GM12878 (cell line): ENCODE data around the gene FANCC. TPM values are rescaled to one million over a fixed set of nuclear protein-coding genes. Genes with fewer than 3 reads are reported as not detected.

Experiments
- ETV6 ChIP-seq, 2 experiments: fragments of 450-650 bp in 1 of 2; IDR thresholded peaks in 1 of 2; conservative IDR thresholded peaks in 1 of 2; 2 replicates each; pipeline ENCODE4 v1.6.1; 2014; ENCODE audit warnings: antibody characterized with exemption in 1 of 2, borderline replicate concordance in 1 of 2, low read depth in 1 of 2, mild to moderate bottlenecking in 1 of 2, moderate library complexity in 1 of 2
- TCF12 ChIP-seq: IDR thresholded peaks from 2 replicates; pipeline ENCODE4 v1.6.1; 2011; ENCODE audit warnings: low read depth, mild to moderate bottlenecking, low read length
- polyA plus RNA-seq, 11 experiments: library from polyadenylated mRNA; depleted of rRNA in 4 of 11; unstranded in 6 of 11; stranded (reverse) in 5 of 11; fragments of >200 nt; fragmentation: Nextera tagmentation in 4 of 11; fragmentation: Illumina TruSeq in 1 of 11; extraction: Ambion mirVana in 4 of 11; extraction: Trizol in 1 of 11; gene quantifications; 1 replicate in 1 of 11; 2 replicates in 10 of 11; pipeline versions ENCODE4 v1.2.1 to v1.2.3, GENCODE V29; 2011 to 2016; ENCODE audit warnings: inconsistent platforms in 2 of 11, missing spikeins in 2 of 11, low read depth in 1 of 11
- total RNA-seq, 4 experiments: library from RNA; depleted of rRNA in 3 of 4; stranded (reverse); fragments of >200 nt in 3 of 4; fragmentation: Illumina TruSeq in 1 of 4; extraction: Trizol in 1 of 4; gene quantifications; 2 replicates each; pipeline versions ENCODE4 v1.2.1 to v1.2.3, GENCODE V29; 2013 to 2021
- TF ChIP-seq, protein P1 (sequence below): IDR thresholded peaks from 2 replicates; pipeline ENCODE4 v1.6.1; 2012; ENCODE audit warnings: improper control_type of control experiment, low read depth, low read length; ENCODE audit not compliant: insufficient replicate concordance
- TF ChIP-seq, protein P2 (sequence below): fragments of 450-650 bp; IDR thresholded peaks from 2 replicates; pipeline ENCODE4 v1.6.1; 2016; ENCODE audit warnings: mild to moderate bottlenecking, moderate library complexity, borderline replicate concordance

The FANCC gene
- total and polyA plus RNA-seq, 10 of the 15 experiments (the other 5 are each of a cell fraction or from before 2014, with no cell fraction given): 1.2 to 16.8 (median 10.5) TPM

DNA sequence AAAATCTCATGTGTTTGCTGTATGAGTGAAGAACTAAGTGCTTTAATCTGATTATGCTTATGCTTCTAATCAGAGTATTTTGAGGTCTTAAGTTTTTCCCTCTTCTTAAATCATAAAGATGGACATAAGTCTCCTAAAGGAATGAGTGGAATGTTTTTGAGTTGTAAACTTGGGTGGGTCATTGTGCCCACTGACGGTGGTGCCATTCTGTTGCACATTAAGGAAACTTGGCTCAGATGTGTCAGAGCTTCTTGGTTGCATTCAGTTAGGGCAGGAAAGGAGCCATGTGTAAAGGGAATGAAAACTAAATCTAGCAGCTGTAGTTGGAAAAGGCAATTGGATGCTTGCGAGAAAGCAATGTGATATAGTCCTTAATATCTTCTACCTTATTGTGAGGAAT is 256.6 kb downstream of the FANCC start (continued):
- no peak for TF ChIP-seq ETV6 (conservative IDR thresholded peaks at IDR 0.05 in 1 of 2, IDR thresholded peaks at IDR 0.05 in 1 of 2; ENCODE audit: borderline replicate concordance in 1 of 2, low read depth in 1 of 2)
- TF ChIP-seq, protein P1, sequence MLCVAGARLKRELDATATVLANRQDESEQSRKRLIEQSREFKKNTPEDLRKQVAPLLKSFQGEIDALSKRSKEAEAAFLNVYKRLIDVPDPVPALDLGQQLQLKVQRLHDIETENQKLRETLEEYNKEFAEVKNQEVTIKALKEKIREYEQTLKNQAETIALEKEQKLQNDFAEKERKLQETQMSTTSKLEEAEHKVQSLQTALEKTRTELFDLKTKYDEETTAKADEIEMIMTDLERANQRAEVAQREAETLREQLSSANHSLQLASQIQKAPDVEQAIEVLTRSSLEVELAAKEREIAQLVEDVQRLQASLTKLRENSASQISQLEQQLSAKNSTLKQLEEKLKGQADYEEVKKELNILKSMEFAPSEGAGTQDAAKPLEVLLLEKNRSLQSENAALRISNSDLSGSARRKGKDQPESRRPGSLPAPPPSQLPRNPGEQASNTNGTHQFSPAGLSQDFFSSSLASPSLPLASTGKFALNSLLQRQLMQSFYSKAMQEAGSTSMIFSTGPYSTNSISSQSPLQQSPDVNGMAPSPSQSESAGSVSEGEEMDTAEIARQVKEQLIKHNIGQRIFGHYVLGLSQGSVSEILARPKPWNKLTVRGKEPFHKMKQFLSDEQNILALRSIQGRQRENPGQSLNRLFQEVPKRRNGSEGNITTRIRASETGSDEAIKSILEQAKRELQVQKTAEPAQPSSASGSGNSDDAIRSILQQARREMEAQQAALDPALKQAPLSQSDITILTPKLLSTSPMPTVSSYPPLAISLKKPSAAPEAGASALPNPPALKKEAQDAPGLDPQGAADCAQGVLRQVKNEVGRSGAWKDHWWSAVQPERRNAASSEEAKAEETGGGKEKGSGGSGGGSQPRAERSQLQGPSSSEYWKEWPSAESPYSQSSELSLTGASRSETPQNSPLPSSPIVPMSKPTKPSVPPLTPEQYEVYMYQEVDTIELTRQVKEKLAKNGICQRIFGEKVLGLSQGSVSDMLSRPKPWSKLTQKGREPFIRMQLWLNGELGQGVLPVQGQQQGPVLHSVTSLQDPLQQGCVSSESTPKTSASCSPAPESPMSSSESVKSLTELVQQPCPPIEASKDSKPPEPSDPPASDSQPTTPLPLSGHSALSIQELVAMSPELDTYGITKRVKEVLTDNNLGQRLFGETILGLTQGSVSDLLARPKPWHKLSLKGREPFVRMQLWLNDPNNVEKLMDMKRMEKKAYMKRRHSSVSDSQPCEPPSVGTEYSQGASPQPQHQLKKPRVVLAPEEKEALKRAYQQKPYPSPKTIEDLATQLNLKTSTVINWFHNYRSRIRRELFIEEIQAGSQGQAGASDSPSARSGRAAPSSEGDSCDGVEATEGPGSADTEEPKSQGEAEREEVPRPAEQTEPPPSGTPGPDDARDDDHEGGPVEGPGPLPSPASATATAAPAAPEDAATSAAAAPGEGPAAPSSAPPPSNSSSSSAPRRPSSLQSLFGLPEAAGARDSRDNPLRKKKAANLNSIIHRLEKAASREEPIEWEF: no peak
- TF ChIP-seq TCF12: no peak
- TF ChIP-seq, protein P2, sequence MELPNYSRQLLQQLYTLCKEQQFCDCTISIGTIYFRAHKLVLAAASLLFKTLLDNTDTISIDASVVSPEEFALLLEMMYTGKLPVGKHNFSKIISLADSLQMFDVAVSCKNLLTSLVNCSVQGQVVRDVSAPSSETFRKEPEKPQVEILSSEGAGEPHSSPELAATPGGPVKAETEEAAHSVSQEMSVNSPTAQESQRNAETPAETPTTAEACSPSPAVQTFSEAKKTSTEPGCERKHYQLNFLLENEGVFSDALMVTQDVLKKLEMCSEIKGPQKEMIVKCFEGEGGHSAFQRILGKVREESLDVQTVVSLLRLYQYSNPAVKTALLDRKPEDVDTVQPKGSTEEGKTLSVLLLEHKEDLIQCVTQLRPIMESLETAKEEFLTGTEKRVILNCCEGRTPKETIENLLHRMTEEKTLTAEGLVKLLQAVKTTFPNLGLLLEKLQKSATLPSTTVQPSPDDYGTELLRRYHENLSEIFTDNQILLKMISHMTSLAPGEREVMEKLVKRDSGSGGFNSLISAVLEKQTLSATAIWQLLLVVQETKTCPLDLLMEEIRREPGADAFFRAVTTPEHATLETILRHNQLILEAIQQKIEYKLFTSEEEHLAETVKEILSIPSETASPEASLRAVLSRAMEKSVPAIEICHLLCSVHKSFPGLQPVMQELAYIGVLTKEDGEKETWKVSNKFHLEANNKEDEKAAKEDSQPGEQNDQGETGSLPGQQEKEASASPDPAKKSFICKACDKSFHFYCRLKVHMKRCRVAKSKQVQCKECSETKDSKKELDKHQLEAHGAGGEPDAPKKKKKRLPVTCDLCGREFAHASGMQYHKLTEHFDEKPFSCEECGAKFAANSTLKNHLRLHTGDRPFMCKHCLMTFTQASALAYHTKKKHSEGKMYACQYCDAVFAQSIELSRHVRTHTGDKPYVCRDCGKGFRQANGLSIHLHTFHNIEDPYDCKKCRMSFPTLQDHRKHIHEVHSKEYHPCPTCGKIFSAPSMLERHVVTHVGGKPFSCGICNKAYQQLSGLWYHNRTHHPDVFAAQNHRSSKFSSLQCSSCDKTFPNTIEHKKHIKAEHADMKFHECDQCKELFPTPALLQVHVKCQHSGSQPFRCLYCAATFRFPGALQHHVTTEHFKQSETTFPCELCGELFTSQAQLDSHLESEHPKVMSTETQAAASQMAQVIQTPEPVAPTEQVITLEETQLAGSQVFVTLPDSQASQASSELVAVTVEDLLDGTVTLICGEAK: no peak
